PC-9 (cell line): ENCODE data around the gene TTLL8. TPM values are rescaled to one million over a fixed set of nuclear protein-coding genes. Genes with fewer than 3 reads are reported as not detected.

Source experiments
- BruUV-seq: library from RNA; stranded (reverse); fragments of 400-500 nt; replicated peaks from 2 replicates; lab custom pipeline; 2021; lab: Mats Ljungman, UMichigan
- CTCF ChIA-PET: fragments of 300-600 bp; sonication (Branson Sonifier 250); formaldehyde crosslinking; loops from one replicate; lab custom pipeline; 2022; ENCODE audit warnings: antibody characterized with exemption; lab: Charles Lee
- POLR2A ChIA-PET: fragments of 300-600 bp; sonication (Branson Sonifier 250); formaldehyde crosslinking; loops from one replicate; lab custom pipeline; 2022; ENCODE audit warnings: antibody characterized with exemption; ENCODE audit not compliant: unreplicated experiment; lab: Charles Lee
- DNase-seq, 2 experiments: peaks; one replicate each; pipeline versions ENCODE4 v3.0.0 to v3.0.0-alpha.2; 2015 to 2022; ENCODE audit warnings: mixed read lengths in 1 of 2
- H2AFZ ChIP-seq: fragments of 200-600 bp; sonication (generic); 2 replicates; pipeline ENCODE4 v1.8.1; 2017; ENCODE audit warnings: antibody characterized with exemption
- H3F3A ChIP-seq: fragments of 200-600 bp; sonication (generic); 2 replicates; pipeline ENCODE4 v1.8.1; 2017; ENCODE audit warnings: antibody characterized with exemption, mild to moderate bottlenecking, low read depth; ENCODE audit not compliant: insufficient read depth
- H3K27ac ChIP-seq: fragments of 200-600 bp; sonication (generic); 2 replicates; pipeline ENCODE4 v1.6.1; 2016; ENCODE audit warnings: mixed run types
- H3K27me3 ChIP-seq: fragments of 200-600 bp; sonication (generic); 2 replicates; pipeline ENCODE4 v1.6.1; 2016; ENCODE audit warnings: low read depth, mixed run types; ENCODE audit not compliant: insufficient read depth
- H3K36me3 ChIP-seq: fragments of 200-600 bp; sonication (generic); 2 replicates; pipeline ENCODE4 v1.6.1; 2016; ENCODE audit warnings: low read depth, mixed run types
- H3K4me1 ChIP-seq: fragments of 200-600 bp; sonication (generic); replicated peaks from 2 replicates; pipeline ENCODE4 v1.6.1; 2016; ENCODE audit warnings: mixed run types; ENCODE audit not compliant: insufficient read depth
- H3K4me2 ChIP-seq: fragments of 200-600 bp; sonication (generic); 2 replicates; pipeline ENCODE4 v1.6.1; 2017; ENCODE audit warnings: mixed run types
- H3K4me3 ChIP-seq: fragments of 200-600 bp; sonication (generic); 2 replicates; pipeline ENCODE4 v1.6.1; 2016; ENCODE audit warnings: mixed run types
- H3K79me2 ChIP-seq: fragments of 200-600 bp; sonication (generic); 2 replicates; pipeline ENCODE4 v1.6.1; 2017; ENCODE audit warnings: low read depth, mixed run types
- H3K9me2 ChIP-seq: fragments of 200-600 bp; sonication (generic); 2 replicates; pipeline ENCODE4 v1.8.1; 2017; ENCODE audit warnings: mild to moderate bottlenecking; ENCODE audit not compliant: insufficient read depth
- H3K9me3 ChIP-seq: fragments of 200-600 bp; sonication (generic); 2 replicates; pipeline ENCODE4 v1.8.1; 2016; ENCODE audit warnings: low read depth; ENCODE audit not compliant: insufficient read depth
- H4K20me1 ChIP-seq: fragments of 200-600 bp; sonication (generic); 2 replicates; pipeline ENCODE4 v1.8.1; 2017; ENCODE audit not compliant: insufficient read depth
- EZH2 ChIP-seq: fragments of 200-600 bp; sonication (generic); IDR thresholded peaks from 2 replicates; pipeline ENCODE4 v1.8.0; 2017; ENCODE audit warnings: antibody characterized with exemption, low read depth
- intact Hi-C: fragments of 100-400 bp; cut with micrococcal nuclease; formaldehyde crosslinking; loops from one replicate; pipeline ENCODE4 v1.10.0; 2022; ENCODE audit not compliant: unreplicated experiment
- total RNA-seq: library from RNA; stranded (reverse); gene quantifications from 2 replicates; pipeline ENCODE4 v1.2.3, GENCODE V29; 2021
- TF ChIP-seq, protein P1 (sequence below): fragments of 200-600 bp; sonication (generic); conservative IDR thresholded peaks from 2 replicates; pipeline ENCODE4 v1.6.1; 2017; ENCODE audit warnings: mixed run types, antibody characterized with exemption, mild to moderate bottlenecking, moderate library complexity

TTLL8 gene
- total RNA-seq, 1 experiment from 2014 or later: not detected

DNA sequence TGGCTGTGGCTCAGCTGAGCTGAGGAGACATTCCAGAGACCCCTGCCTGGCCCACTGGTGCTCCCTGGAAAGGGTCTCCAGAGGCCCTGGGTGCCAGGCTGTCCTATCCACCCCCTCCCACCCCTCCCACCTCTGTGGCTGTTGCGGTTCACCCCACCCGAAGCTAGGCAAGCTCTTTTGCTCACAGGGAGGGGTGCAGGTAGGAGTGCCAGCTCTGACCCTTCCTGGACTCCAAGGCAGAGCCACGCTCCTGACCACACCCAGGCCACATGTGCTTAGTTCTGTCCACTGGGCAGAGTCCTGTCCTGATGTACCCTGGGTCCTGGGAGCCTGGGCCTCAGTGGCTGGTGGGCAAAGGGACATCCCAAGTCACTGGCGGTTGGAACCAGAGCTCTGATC lies 62.0 kb downstream of the TTLL8 start:
- no peaks in the 10 kb centered on the region for H3K9me2 ChIP-seq
- POLR2A ChIA-PET: interaction anchor here (0.6 kb wide), 1 partner anchor 34 kb away, joined by 3 read pairs; no protein-coding TSS in a partner anchor

DNA sequence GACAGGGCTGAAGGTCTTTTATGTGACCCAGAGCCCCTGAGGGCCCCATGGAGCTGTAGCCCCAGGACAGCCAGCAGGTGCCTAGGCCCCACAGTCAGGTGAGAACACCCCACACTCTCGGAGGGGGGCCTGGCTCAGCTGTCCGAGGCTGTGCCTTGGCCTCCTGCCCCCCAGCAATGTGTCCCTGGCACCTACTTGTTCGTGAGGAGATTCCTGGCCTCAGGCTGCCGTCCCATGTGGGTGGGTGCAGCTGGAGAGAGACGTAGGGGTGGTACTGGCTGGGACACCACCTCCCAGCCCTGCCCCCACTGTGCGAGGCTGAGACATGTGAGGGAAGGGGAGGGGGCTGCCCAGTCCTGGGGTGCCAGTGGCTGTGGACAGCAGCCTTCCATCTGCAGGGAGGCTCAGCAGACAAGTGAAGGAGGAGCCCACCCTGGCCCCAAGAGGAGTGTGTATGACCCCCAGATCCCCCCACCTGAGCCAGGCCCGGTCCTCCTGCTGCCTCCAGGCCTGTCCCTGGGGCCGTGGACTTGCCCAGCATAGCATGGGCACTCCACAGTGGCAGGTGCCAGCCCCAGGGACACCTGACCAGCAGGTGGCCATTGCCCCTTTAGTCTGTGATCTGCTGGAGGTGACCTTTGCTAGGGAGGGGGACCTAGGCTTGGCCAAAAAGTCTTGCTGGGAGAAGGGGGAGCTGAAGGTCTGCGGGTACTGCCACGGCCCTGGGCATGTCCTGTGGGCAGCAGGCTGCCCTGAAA lies 62.6 kb downstream of the TTLL8 start:
- Histone ChIP-seq H4K20me1 (no peaks in the 10 kb centered on the region; the same call in 1 of the 2 replicates), H3K36me3 (no peaks in the 10 kb centered on the region), H3K4me2 (no peak overlapping the region), H3K4me3 (no peak overlapping the region), H3K9me2 (no peaks in the 10 kb centered on the region), H3K27ac (no peak overlapping the region), H3K4me1 (no peaks in the 10 kb centered on the region; the same call in none of the 2 replicates), H3K9me3 (peaks cover 8% of the 10 kb centered on the region; the same call in 1 of the 2 replicates), H3F3A (peaks cover 10% of the 10 kb centered on the region; the same call in 1 of the 2 replicates), H2AFZ (no peak overlapping the region), H3K79me2 (no peaks in the 10 kb centered on the region), H3K27me3 (peaks cover 24% of the 10 kb centered on the region)
- ChIA-PET CTCF (interaction anchor here (0.6 kb wide), 1 partner anchor 35 kb away, joined by 3 read pairs; no protein-coding TSS in a partner anchor), POLR2A (interaction anchor here (0.5 to 0.6 kb wide), 2 partner anchors 32 to 33 kb away, joined by 3 to 31 read pairs; no protein-coding TSS in a partner anchor)
- BruUV-seq: no TSS peak
- intact Hi-C loops: no loop called here
- TF ChIP-seq, protein P1, sequence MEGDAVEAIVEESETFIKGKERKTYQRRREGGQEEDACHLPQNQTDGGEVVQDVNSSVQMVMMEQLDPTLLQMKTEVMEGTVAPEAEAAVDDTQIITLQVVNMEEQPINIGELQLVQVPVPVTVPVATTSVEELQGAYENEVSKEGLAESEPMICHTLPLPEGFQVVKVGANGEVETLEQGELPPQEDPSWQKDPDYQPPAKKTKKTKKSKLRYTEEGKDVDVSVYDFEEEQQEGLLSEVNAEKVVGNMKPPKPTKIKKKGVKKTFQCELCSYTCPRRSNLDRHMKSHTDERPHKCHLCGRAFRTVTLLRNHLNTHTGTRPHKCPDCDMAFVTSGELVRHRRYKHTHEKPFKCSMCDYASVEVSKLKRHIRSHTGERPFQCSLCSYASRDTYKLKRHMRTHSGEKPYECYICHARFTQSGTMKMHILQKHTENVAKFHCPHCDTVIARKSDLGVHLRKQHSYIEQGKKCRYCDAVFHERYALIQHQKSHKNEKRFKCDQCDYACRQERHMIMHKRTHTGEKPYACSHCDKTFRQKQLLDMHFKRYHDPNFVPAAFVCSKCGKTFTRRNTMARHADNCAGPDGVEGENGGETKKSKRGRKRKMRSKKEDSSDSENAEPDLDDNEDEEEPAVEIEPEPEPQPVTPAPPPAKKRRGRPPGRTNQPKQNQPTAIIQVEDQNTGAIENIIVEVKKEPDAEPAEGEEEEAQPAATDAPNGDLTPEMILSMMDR: no peak
- TF ChIP-seq EZH2: no peak
- DNase-seq: no peak

More for the DNA sequence above, 62.0 kb downstream of the TTLL8 start:
- peaks cover 4% of the 10 kb centered on the region; the same call in 1 of the 2 replicates for H3K9me3 ChIP-seq
- no peaks in the 10 kb centered on the region for H3K79me2 ChIP-seq
- H3K27me3 ChIP-seq: peaks cover 18% of the 10 kb centered on the region
- H4K20me1 ChIP-seq: no peaks in the 10 kb centered on the region; the same call in 1 of the 2 replicates
- H3K4me2 ChIP-seq: no peak overlapping the region
- no peaks in the 10 kb centered on the region for H3K36me3 ChIP-seq
- CTCF ChIA-PET: interaction anchor here (0.6 kb wide), 1 partner anchor 34 kb away, joined by 3 read pairs; no protein-coding TSS in a partner anchor
- H3K4me3 ChIP-seq: no peak overlapping the region
- intact Hi-C loops: no loop called here
- H3F3A ChIP-seq: peaks cover 10% of the 10 kb centered on the region; the same call in 1 of the 2 replicates
- no peak overlapping the region for H3K27ac ChIP-seq
- DNase-seq: no peak
- BruUV-seq: no TSS peak
- H3K4me1 ChIP-seq: no peaks in the 10 kb centered on the region; the same call in none of the 2 replicates
- no peak overlapping the region for H2AFZ ChIP-seq
- no peak for TF ChIP-seq EZH2
- TF ChIP-seq, protein P1: no peak

DNA sequence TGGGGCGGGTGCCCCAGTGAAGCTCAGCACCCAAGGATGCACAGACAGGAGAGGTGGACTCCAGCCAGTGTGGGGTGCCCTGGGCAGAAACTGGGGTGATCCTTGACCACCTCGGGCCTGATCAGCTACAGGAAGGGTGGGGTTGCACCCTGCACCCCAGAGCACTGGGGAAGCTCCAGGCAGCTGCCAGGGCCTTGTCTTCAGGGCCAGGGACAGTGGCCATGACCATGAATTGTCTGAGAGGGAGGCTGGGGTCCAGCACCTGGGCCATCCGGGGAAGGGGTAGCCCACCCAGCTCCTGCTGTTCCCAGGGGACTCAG lies 63.1 kb downstream of the TTLL8 start:
- H3K4me3 ChIP-seq: no peak overlapping the region
- DNase-seq: no peak
- H3K4me1 ChIP-seq: no peaks in the 10 kb centered on the region; the same call in none of the 2 replicates
- POLR2A ChIA-PET: no interaction called here
- BruUV-seq: no TSS peak
- CTCF ChIA-PET: no interaction called here
- no peak overlapping the region for H2AFZ ChIP-seq
- intact Hi-C loops: no loop called here
- no peak overlapping the region for H3K27ac ChIP-seq
- no peaks in the 10 kb centered on the region; the same call in 1 of the 2 replicates for H4K20me1 ChIP-seq
- peaks cover 8% of the 10 kb centered on the region; the same call in 1 of the 2 replicates for H3K9me3 ChIP-seq
- H3K4me2 ChIP-seq: no peak overlapping the region
- H3F3A ChIP-seq: peaks cover 10% of the 10 kb centered on the region; the same call in 1 of the 2 replicates
- no peaks in the 10 kb centered on the region for H3K36me3 ChIP-seq
- H3K27me3 ChIP-seq: peaks cover 26% of the 10 kb centered on the region
- TF ChIP-seq, protein P1: no peak
- TF ChIP-seq EZH2: no peak
- no peaks in the 10 kb centered on the region for H3K79me2 ChIP-seq
- no peaks in the 10 kb centered on the region for H3K9me2 ChIP-seq
